GM19238 (cell line): ENCODE results near the gene TMEM165.

ENCODE experiments used
- DNase-seq: peaks from one replicate; pipeline ENCODE4 v3.0.0; 2011; ENCODE audit warnings: low spot score; ENCODE audit not compliant: insufficient read length

The TMEM165 gene

DNA sequence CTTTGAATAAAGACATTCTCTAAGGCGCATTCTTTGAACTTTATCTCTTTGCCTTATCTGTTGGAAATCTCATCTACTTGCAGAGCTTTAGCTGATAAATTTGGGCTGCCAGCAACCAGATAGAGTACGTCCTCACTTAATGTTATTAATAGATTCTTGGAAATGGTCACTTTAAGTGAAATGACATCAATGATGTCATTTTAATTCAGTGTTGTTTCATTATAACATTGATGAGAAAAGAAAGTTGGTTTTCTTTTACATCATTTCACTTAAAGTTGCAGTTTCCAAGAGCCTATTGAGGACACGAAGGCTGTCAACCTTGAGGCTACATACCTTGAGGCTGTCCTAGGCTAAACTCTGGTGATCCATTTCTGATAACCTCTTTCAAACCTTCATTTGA, 9.3 kb downstream of the TMEM165 start:
- no peak for DNase-seq

DNA sequence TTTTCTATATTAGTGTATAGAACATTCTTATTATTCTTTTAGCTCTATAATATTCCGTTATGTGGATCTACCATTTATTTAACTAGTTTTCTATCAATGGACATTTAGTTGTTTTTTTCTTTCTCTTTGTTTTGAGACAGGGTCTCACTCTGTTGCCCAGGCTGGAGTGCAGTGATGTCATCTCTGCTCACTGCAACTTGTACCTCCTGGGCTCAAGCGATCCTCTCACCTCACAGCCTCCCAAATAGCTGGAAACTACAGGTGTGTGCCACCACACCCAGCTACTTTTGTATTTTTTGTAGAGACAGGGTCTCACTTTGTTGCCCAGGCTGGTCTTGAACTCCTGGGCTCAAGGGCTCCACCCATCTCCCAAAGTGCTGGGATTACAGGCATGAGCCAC, 10.8 kb downstream of the TMEM165 start:
- no peak for DNase-seq

DNA sequence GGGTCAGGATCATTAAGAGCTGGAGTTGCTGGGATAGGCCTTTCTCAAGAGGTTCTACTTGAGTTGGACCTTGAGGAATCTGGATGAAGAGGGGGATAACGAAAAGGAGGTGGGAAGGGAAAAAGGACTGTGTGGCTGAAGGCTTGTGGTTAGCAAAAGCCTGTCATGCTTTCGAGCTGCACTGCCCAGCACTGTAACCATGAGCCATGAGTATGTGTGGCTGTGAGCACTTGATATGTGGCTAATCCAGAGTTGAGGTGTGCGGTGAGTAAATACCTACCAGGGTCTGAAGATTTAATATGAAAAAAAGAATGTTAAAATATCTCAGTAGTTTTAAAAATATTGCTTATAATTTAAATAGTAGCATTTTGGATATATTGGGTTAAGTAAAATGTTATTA, 11.4 kb downstream of the TMEM165 start:
- no peak for DNase-seq

DNA sequence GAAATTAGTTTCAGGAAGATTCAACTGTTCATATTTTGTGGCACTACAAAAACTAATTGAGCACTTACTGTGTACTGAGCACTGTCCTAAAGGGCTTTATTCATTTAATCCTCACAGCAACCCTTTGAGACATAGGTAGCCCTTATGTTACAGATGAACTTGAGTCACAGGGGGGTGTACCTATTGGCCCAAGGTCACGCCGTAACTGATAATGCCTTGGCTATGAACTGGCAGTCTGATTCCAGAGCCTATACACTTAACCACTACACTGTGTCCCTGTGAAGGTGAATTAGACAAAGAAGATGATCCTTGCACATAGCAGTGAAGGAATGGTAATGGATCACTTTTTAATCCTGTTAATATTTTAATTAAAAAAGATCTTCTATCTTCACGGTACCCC, 12.0 kb downstream of the TMEM165 start:
- DNase-seq: no peak

DNA sequence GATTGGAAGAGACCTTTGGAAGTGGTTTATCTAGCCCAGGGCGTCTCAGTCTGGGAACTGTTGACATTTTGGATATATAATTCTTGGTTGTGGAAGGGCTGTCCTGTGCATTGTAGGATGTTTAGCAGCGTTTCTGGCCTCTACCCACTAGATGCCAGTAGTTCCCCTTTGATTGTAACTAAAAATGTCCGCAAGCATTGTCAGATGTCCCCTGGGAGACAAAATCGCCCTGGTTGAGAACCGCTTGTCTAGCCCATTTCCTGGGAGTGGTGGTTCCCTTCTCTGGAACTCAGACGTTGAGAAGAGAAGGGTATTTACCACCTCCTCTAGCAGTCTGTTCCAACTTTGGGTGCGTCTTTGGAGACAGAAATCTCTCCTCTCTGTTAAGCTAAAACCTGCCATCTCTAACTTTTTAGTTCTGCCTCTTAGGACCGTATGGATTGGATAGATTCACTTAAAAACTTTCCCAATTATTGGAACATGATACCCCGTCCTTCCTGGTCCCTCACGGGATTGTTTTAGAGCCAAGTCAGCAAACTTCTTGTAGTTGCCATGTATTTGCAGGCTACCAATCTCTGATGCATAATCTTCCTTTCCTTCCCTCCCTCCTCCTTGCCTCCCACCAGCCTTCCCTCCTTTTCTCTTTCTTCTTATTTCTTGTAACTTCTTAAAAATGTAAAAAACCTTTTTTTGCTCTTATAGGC, 13.9 kb downstream of the TMEM165 start:
- DNase-seq: no peak

DNA sequence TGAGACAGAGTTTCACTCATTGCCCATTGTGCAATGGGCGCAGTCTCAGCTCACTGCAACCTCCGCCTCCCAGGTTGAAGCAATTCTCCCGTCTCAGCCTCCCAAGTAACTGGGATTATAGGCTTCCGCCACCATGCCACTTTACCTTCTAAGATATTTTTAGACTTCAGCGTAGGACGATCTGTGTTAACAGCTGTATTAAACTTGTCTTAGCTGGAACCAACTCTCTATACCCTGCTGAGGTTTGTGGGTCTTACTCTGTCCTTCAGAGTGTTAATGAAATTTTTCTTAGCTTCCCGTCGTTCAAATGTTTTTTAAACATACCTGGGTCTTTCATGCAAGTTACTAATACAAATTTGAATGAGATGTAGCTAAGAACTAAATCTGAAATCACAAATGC, 14.7 kb downstream of the TMEM165 start:
- no peak for DNase-seq

DNA sequence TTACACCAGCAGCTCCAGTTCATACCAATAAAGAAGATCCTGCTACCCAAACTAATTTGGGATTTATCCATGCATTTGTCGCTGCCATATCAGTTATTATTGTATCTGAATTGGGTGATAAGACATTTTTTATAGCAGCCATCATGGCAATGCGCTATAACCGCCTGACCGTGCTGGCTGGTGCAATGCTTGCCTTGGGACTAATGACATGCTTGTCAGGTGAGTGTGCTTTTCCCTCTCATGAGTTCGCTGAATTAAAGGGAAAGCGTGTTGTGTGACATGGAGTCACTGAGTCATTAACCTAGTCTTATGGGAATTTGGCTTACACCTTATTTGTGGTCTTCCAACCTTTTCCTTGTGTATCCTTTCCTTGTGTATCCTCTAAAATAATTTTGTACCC, 15.9 kb downstream of the TMEM165 start:
- no peak for DNase-seq

DNA sequence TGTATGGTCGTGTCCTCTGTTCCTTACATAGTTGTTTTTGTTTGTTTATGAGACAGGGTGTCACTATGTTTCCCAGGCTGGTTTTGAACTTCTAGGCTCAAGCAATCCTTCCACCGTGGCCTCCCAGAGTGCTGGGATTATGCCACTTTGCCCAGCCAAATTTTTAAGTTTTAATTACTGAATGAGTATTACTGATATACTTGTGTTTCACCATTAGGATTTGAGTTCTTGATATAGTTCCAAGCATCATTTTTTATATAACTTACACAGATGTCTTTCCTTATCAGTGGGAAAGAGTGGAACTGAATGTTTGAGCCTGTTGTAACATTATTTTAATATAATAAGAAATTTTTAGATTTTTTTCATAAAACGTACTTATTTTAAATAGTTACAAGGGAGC, 20.4 kb downstream of the TMEM165 start:
- no peak for DNase-seq

DNA sequence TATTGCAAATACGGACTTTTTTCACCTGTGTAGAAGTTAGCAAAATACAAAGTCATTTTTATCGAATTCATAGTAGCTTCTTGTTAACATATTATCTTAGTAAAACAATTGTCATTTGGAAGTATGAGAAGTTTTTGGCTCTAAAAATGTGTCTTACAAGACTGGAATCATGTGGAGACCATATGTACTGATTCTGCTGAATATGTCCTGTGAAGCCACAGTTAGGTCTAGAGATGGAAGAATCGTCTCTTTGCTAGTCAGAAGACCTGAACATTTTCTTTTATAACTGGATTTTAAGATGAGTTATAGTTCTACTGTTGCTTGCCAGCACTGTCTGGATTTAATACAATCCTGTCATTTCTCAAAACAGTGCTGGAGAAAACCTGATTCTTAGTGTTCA, 29.0 kb downstream of the TMEM165 start:
- no peak for DNase-seq

DNA sequence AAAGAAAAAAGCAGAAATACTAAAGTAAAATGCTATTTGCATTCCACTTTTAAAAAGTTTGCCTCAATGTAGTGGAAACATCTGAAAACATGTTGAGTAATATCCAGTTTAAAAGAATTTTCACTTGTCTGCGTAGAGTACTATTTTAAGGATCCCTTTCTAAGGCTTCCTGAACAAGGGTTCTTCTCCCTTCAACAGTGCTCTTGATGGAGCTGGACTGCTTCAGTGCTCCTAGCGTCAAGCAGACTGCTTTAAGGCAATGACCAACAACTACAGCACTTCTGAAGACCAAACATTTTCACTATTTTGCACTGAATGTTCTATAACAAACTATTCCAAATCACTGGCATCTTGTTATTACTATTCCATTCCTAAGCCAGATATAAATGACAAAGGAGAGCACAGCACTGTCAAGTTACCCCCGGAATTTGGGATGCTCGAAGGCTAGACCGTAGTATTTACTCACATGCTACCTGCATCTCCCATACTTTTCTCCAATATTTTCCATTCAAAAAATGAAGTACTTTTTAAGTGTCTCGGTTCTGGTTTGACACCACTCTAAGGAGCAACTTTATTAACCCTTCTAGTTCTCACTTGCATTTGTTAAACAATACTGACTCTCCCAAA, 36.1 kb downstream of the TMEM165 start:
- no peak for DNase-seq

DNA sequence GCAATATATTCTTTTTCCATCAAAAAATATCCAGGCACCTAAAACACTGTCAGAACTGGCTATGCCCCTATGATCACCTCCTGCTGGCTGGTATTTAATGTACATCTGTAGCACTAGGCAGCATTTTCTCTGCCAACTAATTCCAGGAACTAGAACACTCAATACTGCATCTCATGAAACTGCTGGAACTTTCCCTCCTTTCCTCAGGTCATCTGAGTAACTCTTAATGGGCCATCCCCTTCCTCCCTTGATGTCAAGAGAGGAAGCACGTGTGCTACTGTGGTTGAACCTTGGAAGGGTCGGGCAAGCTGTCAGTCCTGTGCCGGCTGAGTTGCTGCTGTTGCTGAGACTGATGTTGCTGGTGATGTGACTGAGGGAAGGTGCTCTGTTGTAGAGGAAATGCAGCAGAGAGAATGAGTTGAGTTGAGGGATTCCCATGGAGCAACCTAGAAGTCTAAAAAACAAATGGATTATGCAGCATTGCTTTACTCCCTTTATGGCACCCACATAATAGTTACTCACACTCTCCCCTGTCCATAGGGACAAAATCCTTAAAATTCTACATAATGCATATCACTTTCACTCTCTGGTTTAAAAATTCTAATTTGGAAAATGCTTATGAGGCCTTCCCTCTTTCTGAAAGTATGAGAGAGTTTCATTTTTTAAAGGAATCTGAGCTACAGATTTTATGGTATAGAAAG, 39.5 kb downstream of the TMEM165 start:
- DNase-seq: no peak

DNA sequence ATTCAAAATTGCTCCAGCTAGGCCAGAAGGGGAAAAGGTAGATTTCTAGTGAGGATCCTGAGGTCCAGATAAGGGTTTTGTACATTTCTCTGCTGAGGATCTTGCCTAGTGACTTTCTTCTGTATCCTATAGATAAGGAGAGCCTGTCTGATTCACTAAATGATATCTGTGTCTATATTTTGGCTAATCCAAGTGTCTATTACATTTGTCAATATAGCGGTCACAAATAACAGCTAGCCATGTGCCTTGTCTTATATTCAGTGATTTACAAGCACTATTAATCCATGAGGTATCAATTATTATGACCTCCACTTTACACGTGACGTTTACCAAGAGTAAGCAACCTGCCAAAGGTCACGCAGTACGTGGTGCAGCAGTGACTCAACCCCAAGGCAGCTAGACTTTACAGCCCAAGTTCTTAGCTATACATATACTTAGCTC, 41.6 kb downstream of the TMEM165 start:
- DNase-seq: no peak

DNA sequence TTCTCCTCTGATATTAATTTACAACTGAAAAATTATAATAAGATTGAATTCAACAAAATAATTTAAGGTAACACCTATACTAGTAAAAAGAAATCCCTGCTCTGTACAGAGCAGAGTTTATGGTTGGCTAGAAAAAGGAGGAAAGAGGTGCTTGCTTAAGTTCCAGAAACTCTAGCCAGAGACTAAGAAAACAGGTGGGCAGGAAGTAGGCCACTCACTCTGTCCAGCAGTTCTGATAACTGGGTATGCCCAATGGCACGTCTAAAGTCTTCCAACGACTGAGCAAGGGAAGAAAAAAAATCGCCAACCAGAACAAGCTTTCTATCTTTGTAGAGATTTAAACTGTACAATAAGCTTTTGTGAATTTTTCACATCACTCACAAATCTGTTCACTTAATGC, 42.1 kb downstream of the TMEM165 start:
- no peak for DNase-seq

DNA sequence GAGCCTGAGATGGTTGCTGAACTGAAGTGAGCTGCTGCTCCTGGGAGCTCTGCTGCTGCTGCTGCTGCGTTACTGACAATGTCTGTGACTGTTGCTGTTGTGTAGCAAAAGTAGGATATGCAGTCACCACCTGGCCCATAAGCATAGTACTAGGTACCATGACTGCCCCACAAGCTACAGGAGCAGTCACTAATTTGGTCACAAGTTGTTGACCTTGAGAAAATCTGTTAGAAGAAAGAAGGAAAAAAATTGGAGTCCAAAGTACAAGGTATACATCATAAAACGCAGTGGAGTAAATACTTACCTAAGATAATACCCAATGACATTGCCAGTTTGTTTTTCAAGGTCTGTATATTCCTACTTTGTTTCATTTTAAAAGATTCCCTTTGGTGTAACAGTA, 42.6 kb downstream of the TMEM165 start:
- no peak for DNase-seq

DNA sequence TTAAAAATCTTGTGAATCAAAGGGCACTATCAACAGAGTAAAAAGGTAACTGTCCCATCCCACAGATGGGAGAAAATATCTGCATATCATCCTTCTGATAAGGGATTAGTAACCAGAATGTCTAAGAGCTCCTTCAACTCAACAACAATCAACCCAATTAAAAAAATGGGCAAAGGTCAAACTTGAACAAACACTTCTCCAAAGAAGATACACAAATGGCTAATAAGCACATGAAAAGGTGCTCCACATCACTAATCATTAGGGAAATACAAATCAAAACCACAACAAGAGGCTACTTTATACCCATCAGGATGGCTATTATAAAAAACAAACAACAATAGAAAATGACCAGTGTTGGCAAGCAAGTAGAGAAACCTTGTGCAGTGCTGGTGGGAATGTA, 43.3 kb downstream of the TMEM165 start:
- DNase-seq: no peak

DNA sequence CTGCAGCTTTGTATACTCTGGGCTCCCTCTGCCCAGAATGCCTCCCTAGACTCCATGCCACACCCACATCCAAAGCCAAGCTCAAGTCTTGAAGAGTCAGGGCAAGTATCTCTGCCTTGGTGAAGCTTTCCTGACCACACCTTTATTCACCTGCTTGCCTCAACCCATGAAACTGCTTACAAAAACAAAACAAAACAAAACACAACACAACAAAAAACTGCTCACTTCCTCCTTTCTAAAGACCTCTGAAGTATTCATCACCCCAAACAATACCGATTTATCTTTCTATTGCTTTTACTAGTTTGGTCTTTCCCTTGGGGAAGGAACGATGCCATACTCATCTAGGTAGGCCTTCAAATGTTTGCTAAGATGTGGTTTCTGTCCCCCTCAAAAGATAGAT, 45.0 kb downstream of the TMEM165 start:
- no peak for DNase-seq

DNA sequence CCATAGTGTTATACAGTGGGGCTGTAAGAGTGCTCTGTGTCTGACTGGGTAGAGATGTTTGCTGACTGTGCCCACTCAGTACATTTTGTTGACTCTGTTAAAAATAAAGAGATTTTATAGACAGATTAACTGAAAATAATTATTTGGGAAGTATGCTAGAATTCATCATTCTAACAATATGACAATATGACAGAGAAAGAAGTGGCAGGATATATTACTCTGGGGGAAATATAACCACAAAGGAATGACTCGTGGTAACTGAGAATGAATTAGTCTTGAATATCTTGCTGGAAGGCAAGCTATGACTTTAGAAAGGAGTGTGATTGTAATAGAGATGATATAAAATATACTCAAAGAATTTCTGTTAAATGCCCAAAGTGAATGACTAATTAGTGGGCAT, 46.8 kb downstream of the TMEM165 start:
- DNase-seq: no peak

DNA sequence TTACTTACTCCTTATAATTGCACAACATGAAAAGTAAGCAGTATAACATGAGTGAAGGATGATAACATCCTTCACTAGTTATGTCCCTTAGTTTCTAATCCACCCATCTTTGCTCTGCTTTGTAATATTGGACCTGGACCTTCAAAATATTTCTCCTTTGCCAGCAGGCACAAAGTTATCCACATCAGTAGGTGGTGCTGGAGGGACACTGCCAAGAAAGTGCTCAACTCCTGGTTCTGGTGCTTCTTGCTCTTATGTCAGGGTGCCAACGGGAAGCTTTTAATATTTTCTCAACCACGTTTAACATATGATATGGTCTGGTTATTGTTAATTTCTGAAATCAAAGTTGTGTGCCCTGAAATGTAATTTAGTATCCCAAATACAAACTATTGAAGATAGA, 49.1 kb downstream of the TMEM165 start:
- DNase-seq: no peak

DNA sequence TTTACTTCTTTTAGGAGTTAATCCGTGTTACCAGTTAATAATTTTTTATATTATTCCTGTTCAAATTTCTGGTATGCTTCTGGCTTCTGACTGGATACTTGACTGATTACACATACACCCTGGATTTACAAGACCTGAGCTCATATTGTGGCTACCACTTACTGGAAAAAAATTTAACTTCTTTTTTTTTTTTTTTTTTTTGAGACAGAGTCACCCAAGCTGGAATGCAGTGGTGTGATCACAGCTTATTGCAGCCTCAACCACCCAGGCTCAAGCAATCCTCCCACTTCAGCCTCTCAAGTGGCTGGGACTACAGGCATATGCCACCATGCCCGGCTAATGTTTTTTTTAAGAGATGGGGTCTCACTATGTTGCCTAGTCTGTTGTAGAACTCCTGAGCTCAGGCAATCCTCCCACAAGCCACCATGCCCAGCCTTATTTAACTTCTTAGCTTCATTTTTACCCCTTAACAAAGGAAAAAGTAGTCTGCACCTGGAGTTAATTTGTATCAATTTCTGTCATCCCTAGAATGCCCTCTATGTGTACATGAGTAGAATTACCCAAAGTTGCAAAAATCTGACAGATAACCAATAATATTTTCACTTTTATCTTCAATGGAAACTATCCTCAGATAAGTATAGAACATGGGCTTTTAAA, 50.3 kb downstream of the TMEM165 start:
- DNase-seq: no peak

DNA sequence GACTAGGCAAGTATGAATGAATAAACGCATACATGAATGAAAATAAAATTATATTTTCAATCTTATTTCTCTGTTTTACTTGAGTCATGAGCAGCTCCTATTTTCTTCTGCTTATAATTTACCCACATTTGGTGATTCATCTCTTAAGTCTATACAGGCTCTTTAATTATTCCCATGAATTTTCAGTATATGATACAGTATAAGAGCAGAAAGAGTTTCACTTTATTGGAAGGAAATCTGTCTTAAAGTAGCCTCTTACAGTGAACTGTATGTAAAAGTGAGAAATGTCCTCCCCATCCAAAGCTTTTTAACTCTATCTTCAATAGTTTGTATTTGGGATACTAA, 50.8 kb downstream of the TMEM165 start:
- no peak for DNase-seq

DNA sequence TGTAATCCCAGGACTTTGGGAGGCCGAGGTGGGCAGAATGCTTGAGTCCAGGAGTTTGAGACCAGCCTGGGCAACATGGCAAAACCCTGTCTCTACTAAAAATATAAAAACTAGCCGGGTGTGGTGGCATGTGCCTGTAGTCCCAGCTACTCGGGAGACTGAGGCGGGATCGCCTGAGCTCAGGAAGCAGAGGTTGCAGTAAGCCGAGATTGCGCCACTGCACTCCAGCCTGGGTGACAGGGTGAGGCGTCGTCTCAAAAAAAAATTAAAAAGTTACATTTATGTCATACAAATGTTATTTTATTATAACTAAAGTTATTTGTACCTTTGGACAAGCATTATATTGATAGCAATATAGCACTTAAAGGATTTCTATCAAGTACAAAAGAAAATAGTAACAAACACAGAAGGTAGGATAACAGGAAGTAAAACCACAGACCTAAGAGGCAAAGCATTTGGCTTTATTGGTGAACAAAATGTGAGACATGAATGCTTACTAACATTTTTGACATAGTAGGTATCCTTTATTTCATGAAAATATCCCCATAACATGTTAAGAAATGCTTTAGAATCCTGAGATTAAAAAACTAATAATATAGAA, 51.5 kb downstream of the TMEM165 start:
- DNase-seq: no peak

DNA sequence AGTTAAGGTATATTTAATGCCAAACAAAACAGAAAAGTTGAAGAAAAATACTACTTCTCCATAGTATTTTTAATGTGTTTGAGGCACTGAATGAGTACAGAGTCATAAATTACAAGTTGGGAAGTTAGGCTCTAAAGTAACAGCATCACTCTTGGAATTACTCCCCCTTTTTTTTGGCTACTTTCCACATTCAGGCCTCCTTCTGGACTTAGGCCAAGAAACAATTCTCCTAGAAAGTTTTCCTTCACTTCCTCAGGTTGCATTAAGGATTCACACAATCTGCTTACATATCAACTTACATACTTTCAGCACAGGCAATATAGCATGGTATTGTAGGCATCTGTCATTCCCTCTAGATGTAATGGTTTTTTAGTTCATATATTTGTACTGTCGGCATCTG, 52.1 kb downstream of the TMEM165 start:
- DNase-seq: no peak
